Posterior cingulate gyrus (tissue), 11 donors: ENCODE measurements around the gene DOCK11.
"Not testable (repeated sequence)": the region's sequence is repeated elsewhere in the genome, so short reads cannot be mapped to it uniquely, and the experiment has no call there.

Source experiments
- DNase-seq, 10 donors: peaks; one replicate each; pipeline versions ENCODE4 v3.0.0 to v3.0.0-alpha.2; 2020 to 2021; ENCODE audit warnings: mixed read lengths in 3 of 10
- intact Hi-C: fragments of 100-400 bp; cut with DNase I; formaldehyde crosslinking; loops from one replicate; pipeline ENCODE4 v1.15.1; 2023

Gene DOCK11

DNA sequence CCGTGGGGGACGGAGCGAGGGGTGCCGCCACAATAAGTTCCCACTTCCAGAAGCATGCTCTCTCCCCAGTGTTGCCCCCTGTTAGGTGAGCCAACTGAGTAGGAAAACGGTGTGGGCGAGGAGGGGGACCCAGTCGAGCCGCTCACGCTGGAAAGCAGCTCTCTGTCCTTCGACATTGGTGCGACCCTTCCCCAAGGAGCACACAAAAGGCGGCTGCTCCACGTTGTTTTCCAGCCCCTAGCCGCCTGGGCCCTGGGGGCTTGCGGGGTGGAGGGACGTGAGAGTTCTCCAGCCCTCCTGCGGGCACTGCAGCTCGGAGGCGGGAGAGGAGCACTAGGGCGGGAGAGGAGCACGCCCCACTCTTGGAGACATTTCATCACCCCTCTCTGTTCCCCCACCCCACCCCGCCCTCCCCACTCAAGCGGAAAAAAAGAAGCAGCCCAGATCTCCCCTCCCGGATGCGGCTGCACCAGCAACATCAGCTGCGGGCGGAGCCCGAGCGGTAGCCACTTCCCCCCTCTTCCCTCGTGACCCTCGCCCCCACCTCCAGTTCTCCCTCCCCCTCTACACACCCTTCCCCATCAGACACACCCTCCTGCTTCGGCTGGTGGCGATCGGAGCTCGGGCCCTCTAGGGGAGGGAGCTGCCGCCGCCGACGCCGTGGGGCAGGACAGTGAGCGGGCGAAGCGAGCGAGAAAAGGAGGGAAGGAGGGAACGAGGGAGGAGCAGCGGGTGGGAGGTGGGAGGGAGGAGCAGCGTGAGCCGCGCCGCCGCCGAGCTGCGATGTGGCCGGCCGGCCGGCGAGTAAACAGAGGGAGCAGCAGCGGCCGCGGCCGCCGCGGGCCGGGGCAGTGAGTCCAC is at the start of gene DOCK11:
Gene DOCK11, plus strand, starts transcription at position 755 of the 861 bp plus-strand sequence. CDS start 157 bp downstream, outside the sequence.
- intact Hi-C loops, result no loop called here

DNA sequence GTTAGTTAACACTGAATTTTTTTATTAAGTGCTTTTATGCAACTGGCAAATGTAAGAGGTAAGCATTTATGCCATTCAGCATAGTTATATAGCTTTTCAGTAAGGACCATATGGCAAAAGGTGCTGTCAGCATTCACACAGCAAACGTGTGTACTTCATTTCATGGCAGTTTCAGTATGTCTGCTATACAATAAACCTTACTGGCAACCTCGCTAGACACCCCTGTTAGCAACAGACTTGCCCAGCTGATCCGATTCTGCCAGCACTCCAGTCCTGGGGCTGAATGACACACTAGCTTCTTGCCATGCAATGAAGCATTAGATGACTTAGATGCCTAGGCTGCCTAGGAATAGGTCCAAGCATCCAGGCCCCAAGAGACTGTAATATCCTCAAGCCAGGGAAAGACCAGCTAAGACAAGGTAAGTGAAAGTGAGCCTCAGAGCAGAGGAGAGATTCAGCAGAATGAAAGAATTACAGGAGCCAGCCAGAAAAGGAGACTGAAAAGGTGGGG is 47.3 kb upstream of the DOCK11 start:
- DNase-seq, result no peak
- intact Hi-C loops, result no loop called here

More for the DNA sequence above, at the start of gene DOCK11:
- peak; percentile 43 to 93 (median 58) for DNase-seq

GRCh38 chrX:118455013-118455412 is 40.6 kb upstream of the DOCK11 start:
- DNase-seq, result no peak
- intact Hi-C loops, result no loop called here

DNA sequence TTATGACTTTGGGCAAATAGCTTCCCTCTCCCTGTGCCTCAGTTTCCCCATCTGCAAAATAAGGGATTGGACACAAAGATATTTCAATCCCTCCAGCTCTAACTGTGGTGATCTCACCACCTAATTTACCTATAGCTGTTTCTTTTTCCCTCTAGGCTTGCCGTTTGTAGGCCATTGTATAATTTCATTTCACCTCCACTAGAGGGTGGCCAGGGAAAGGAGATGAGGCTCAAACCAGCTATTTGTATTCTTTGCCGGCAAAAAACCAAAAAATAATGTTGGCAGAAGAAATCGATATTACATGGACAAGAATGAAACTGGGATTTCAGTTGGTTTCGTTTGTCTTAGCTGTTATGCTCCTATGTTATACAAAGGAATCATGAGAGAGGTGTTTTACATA is 36.1 kb upstream of the DOCK11 start:
- intact Hi-C loops, result loop anchor here (2.0 kb wide), 1 partner anchor 141 kb away; no protein-coding TSS in a partner anchor
- no peak for DNase-seq

- DNase-seq, result no peak
- intact Hi-C loops, result no loop called here
These were observed 31.1 kb upstream of the DOCK11 start for GRCh38 chrX:118464501-118464900.

DNA sequence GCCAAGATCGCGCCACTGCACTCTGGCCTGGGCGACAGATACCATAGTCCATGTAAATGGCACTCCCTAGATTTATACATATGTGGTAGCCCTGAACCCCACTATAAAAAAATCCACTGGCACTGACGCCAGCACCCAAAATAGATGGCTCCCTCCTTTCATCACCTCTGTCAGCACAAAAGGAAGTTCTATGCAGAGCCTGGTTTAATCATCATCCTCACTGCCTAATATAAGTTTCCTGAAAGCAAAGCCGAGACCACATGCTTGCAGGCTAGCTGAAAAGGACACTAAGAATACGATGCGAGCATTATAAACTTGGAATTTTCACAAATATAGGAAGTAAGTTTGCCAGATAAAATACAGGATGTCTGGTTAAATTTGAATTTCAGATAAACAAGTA is 27.5 kb upstream of the DOCK11 start:
- no peak for DNase-seq
- intact Hi-C loops, result no loop called here

- intact Hi-C loops, DNase-seq: not testable (repeated sequence)
These were observed 24.8 kb upstream of the DOCK11 start for GRCh38 chrX:118470721-118471347.

DNA sequence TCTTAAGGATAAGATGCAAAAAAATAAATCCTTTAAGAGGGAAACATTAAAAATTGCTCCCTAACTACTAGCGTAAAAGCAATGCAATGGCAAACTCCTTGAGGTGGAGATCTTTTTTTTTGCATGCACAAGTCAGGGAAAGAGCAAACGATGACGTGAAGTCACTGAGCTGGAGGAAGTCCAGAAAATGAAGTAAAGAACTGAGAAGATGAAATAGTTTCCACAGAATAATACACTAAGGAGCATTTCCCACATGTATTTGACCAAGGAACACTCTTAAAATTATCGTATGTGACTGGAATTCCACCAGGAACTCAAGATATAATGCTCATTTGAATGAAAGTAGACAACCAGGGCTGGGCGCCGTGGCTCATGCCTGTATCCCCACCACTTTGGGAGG is 21.0 kb upstream of the DOCK11 start:
- no peak for DNase-seq
- intact Hi-C loops, result no loop called here

DNA sequence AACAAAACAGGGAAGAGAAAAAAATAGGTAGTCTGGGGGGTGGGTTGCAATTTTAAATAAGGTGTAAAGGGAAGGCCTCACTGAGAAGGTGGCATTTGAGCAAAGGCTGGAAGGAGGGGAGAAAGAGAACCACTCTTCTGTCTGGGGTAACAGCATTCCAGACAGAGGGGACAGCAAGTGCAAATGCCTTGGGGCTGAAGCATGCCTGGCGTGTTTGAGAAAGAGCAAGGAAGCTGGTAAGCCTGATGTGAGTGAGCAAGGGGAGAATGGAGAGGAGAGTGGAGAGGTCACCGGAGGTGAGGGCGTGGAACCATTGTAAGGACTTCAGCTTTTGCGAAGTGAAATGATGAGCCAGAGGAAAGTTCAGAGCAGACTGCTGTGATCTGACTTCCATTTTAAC is 19.7 kb upstream of the DOCK11 start:
- DNase-seq, result no peak
- intact Hi-C loops, result no loop called here

GRCh38 chrX:118480172-118480571 is 15.4 kb upstream of the DOCK11 start:
- intact Hi-C loops, result no loop called here
- no peak for DNase-seq

DNA sequence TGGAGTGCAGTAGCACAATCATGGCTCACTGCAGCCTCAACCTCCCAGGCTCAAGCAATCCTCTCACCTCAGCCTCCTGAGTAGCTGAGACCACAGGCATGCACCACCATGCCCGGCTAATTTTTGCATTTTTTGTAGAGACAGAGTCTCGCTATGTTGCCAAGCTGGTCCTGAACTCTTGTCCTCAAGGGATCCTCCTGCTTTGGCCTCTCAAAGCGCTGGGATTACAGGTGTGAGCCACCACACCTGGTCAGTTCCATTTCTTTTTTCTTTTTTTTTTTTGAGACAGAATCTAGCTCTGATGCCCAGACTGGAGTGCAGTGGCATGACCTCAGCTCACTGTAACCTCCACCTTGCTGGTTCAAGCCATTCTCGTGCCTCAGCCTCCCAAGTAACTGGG is 13.2 kb upstream of the DOCK11 start:
- intact Hi-C loops, DNase-seq: not testable (repeated sequence)

DNA sequence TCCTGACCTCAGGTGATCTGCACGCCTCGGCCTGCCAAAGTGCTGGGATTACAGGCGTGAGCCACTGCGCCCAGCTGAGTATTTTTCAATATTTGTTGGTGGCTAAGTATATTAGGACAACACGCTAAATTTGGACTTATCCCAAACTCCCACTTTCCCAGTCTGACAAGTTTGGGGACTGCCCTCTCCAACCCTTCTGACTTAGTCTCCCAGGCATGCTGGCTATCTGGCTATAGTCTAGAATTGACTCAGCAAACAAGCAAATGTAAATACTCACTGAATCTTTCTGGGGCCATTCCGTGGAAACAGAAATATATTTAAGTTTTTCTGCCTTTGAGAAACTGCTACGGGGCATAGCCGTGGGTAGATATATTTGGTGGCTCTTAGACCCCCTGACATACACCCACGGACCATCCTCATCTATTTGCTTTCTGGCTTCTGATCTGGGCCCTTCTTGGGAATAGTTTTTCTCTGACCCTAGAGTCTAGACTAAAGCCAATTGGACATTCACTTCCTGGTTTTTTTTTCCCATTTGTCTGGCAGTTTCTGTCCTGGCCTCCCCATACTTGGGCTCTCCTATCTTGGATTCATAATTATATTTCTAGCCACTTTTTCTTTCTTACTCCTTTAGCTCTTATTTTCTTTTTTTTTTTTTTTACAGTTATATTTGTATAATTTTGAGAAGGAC is 11.3 kb upstream of the DOCK11 start:
- intact Hi-C loops, result no loop called here
- no peak for DNase-seq

DNA sequence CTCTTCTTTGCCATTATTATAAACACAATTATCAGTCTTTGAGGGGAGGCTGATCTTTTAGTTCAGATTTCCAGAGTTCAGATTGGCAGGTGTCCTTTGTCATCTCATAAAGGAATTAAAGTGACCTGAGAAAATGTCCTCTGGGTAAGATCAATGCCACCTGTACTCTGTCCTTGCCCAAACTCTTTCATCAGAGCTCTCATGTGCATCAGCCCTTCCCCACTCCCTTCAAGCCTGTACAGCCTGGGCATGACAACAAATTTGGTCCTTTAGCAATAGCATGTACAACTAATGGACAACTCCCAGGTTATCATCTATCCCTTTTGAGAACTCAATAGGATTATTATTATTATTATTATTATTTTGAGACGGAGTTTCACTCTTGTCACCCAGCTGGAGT is 8.9 kb upstream of the DOCK11 start:
- intact Hi-C loops, result not testable (repeated sequence)

DNA sequence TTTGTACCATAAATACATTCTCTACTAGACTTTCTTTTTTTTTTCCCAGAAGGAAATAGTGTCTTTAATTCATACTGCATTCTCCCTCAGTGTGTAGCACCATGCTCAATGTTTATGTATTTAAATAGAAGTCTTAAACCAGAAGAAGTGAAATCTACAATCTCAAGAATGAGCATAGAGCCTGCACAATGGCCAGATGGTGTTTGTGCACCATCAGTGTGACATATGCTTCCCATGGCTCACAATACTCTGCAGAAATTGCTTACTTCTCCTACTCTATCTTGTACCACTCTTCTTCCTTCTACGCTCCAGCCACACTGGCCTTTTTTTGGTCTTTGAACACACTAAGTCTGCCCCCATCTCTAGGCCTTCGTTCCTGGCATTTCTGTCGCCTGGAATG is 2.6 kb upstream of the DOCK11 start:
- intact Hi-C loops, result no loop called here
- DNase-seq, result no peak

More for the DNA sequence above, 8.9 kb upstream of the DOCK11 start:
- DNase-seq, result not testable (repeated sequence)

- DNase-seq, result no peak
- intact Hi-C loops, result no loop called here
These were observed 1.8 kb upstream of the DOCK11 start for GRCh38 chrX:118493653-118494297.

DNA sequence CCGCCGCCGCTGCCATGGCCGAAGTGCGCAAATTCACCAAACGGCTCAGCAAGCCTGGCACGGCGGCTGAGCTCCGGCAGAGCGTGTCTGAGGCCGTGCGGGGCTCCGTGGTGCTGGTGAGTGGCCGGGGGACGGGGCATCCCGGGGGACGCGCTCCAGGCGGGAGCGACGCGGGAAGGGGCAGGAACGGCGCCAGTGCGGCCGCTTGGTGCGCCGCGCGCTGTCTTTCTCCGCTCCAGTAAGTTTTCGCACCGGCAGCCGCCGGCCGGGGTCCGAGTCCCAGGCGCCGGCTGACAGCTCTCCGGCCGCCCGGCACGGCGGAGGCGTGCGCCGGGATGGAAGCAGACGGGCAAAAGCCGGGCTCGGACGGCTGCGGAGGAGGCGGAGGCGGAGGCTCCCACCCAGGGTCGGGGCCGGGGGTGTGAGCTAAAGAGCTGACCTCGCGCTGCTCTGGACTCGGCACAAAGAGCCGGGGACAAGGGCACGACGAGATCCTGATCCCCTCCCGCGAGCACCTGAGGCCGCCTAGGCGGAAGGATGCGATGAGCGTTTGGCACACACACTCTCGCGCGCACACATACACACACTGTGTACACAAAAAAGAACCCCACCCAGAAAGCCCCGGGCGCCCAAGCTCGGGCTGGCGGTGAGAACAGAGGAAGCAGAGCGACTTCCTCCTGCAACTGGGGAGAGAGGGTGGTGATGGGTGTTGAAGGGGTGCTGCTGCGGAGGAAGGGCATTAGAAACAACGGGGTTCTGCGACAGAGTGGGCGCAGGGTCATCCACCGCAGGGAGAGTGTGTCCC is 545 bp downstream of the DOCK11 start:
- DNase-seq, result peak in 8 of 10 donors; percentile 13 to 87 (median 27)
- intact Hi-C loops, result no loop called here

GRCh38 chrX:118496763-118497079 is 1.1 kb downstream of the DOCK11 start:
- DNase-seq, result peak in 2 of 10 donors; percentile 8 to 81
- intact Hi-C loops, result no loop called here

- no peak for DNase-seq
- intact Hi-C loops, result no loop called here
These were observed 1.7 kb downstream of the DOCK11 start for GRCh38 chrX:118497180-118497818.

- intact Hi-C loops, result no loop called here
- DNase-seq, result no peak
These were observed 2.7 kb downstream of the DOCK11 start for GRCh38 chrX:118498351-118498750.
